SU-DHL-6 (cell line): Measurements from ENCODE around the gene PLPPR2.

Experiments used
- EZH2phosphoT487 ChIP-seq: fragments of 200-600 bp; sonication (generic), shearing (Covaris generic); conservative IDR thresholded peaks from 2 replicates; pipeline ENCODE4 v1.6.1; 2018; ENCODE audit warnings: mild to moderate bottlenecking, antibody characterized with exemption, low read length, moderate library complexity, mixed read lengths
- TF ChIP-seq, protein P1 (sequence below): fragments of 200-600 bp; sonication (generic); IDR thresholded peaks from one replicate; pipeline ENCODE4 v1.5.1; 2017; ENCODE audit warnings: antibody characterized with exemption, mild to moderate bottlenecking, low read length, moderate library complexity; ENCODE audit not compliant: insufficient read depth, poor library complexity, severe bottlenecking

DNA sequence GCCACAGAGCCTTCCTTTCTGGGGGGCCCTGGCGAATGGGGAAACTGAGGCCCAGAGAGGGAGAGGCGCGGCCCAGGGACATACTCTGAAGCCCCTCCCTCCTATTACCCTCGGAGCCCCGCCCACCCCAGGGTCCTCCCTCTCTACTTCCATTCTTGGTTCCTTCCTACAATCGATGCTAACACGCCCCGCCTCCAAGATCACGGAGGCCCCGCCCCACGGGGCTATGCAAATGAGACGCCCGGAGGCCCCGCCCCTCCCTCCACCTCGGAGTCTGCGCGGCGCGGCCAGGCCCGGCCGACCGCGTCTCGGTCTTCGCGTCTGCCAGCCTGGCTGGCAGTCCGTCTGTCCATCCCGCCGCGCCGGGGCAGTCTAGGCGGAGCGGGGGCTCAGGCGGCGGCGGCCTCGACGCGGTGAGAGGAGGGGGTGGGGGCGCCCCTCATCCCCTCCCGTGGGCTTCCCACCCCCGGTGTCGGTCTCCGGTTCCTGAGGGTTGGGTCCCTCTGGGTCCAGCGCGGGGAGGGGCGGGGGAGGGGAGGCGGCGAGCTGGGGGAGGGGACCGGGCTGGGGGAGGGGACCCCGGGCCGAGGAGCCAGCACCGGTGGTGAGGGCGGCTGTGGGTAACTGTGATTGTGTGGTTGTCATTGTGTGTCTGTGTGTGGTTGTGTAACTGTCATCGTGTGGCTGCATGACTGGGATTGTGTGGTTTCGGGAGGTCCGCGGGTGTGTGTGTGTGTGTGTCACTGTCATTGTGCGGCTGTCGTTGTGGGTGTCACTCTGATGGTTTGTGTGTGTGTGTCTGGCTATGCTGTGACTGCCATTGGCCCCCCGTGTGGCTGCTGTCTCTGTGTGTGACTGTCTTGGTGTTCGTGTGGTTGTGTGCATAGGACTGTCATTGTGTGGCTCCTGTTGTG lies at the start of gene PLPPR2:
- TF ChIP-seq, protein P1, sequence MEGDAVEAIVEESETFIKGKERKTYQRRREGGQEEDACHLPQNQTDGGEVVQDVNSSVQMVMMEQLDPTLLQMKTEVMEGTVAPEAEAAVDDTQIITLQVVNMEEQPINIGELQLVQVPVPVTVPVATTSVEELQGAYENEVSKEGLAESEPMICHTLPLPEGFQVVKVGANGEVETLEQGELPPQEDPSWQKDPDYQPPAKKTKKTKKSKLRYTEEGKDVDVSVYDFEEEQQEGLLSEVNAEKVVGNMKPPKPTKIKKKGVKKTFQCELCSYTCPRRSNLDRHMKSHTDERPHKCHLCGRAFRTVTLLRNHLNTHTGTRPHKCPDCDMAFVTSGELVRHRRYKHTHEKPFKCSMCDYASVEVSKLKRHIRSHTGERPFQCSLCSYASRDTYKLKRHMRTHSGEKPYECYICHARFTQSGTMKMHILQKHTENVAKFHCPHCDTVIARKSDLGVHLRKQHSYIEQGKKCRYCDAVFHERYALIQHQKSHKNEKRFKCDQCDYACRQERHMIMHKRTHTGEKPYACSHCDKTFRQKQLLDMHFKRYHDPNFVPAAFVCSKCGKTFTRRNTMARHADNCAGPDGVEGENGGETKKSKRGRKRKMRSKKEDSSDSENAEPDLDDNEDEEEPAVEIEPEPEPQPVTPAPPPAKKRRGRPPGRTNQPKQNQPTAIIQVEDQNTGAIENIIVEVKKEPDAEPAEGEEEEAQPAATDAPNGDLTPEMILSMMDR: no peak
- TF ChIP-seq EZH2phosphoT487: no peak
